Thymus (tissue), 11 donors: ENCODE measurements around the gene CDH11. TPM values are rescaled to one million over a fixed set of nuclear protein-coding genes. Genes with fewer than 3 reads are reported as not detected.

Source experiments
- DNase-seq, 9 donors: peaks; one replicate each; pipeline ENCODE4 v3.0.0-alpha.2; 2013; ENCODE audit warnings: low spot score in 9 of 9, low read depth in 6 of 9, missing footprints in 1 of 9
- H3K27ac ChIP-seq, 2 donors: one replicate each; pipeline ENCODE4 v1.5.1; 2013; ENCODE audit warnings: control low read depth in 1 of 2, low read depth in 1 of 2, low read length in 1 of 2, mild to moderate bottlenecking in 1 of 2, moderate library complexity in 1 of 2
- H3K27me3 ChIP-seq, 2 donors: one replicate each; pipeline ENCODE4 v1.5.1; 2013; ENCODE audit warnings: low read length in 1 of 2; ENCODE audit not compliant: control insufficient read depth in 2 of 2, insufficient read depth in 1 of 2
- H3K36me3 ChIP-seq, 2 donors: one replicate each; pipeline ENCODE4 v1.5.1; 2013; ENCODE audit warnings: low read length in 1 of 2, mild to moderate bottlenecking in 1 of 2, moderate library complexity in 1 of 2; ENCODE audit not compliant: control insufficient read depth in 2 of 2, insufficient read depth in 2 of 2
- H3K4me1 ChIP-seq, 2 donors: one replicate each; pipeline ENCODE4 v1.5.1; 2013; ENCODE audit warnings: low read length in 2 of 2; ENCODE audit not compliant: control insufficient read depth in 2 of 2, insufficient read depth in 2 of 2
- H3K4me3 ChIP-seq, 2 donors: one replicate each; pipeline ENCODE4 v1.5.1; 2013; ENCODE audit warnings: low read length in 2 of 2, control low read depth in 1 of 2, mild to moderate bottlenecking in 1 of 2
- H3K9me3 ChIP-seq, 2 donors: one replicate each; pipeline ENCODE4 v1.5.1; 2013; ENCODE audit warnings: low read length in 1 of 2, mild to moderate bottlenecking in 1 of 2; ENCODE audit not compliant: control insufficient read depth in 2 of 2, insufficient read depth in 1 of 2
- WGBS: extraction: QIAGEN DNeasy Blood & Tissue Kit; methylation state at CpG from one replicate; pipeline ENCODE4 v1.1.7; 2013; 5-methylcytosine and 5-hydroxymethylcytosine counted together
- polyA plus RNA-seq: library from polyadenylated mRNA; stranded (reverse); fragments of 200-250 nt; gene quantifications from one replicate; pipeline ENCODE4 v1.2.3, GENCODE V29; 2013
- total RNA-seq: library from RNA; stranded (reverse); fragments of 120-200 nt; gene quantifications from one replicate; pipeline ENCODE4 v1.2.4, GENCODE V29; 2013
- donor health status: healthy.

The CDH11 gene
- total and polyA plus RNA-seq, 2 donors = 3.7 to 7.5 TPM

GRCh38 chr16:65094009-65094408 is 27.9 kb downstream of the CDH11 start:
- Histone ChIP-seq H3K27ac (no peak overlapping the region), H3K4me3 (no peak overlapping the region), H3K4me1 (no peaks in the 10 kb centered on the region), H3K27me3 (no peaks in the 10 kb centered on the region), H3K36me3 (no peaks in the 10 kb centered on the region), H3K9me3 (no peaks in the 10 kb centered on the region)
- 82% methylated on average over 1 of the region's 1 CpG for WGBS
- no peak for DNase-seq

GRCh38 chr16:65083164-65083857 is 38.6 kb downstream of the CDH11 start:
- H3K36me3 ChIP-seq = no peaks in the 10 kb centered on the region
- no peak overlapping the region for H3K4me3 ChIP-seq
- no peaks in the 10 kb centered on the region for H3K27me3 ChIP-seq
- H3K9me3 ChIP-seq = no peaks in the 10 kb centered on the region
- H3K27ac ChIP-seq = no peak overlapping the region
- no peak for DNase-seq
- WGBS = 83% methylated on average over 2 of the region's 2 CpGs
- H3K4me1 ChIP-seq = no peaks in the 10 kb centered on the region

GRCh38 chr16:65079549-65079948 is 42.3 kb downstream of the CDH11 start:
- Histone ChIP-seq H3K9me3 (no peaks in the 10 kb centered on the region), H3K36me3 (no peaks in the 10 kb centered on the region), H3K4me1 (no peaks in the 10 kb centered on the region), H3K27ac (no peak overlapping the region), H3K27me3 (no peaks in the 10 kb centered on the region), H3K4me3 (no peak overlapping the region)
- no peak for DNase-seq
- 97% methylated on average over 2 of the region's 2 CpGs for WGBS

GRCh38 chr16:65077181-65077580 is 44.7 kb downstream of the CDH11 start:
- H3K4me3 ChIP-seq = no peak overlapping the region
- no peaks in the 10 kb centered on the region for H3K9me3 ChIP-seq
- no peak overlapping the region for H3K27ac ChIP-seq
- no peaks in the 10 kb centered on the region for H3K27me3 ChIP-seq
- DNase-seq = no peak
- WGBS = 96% methylated on average over 1 of the region's 1 CpG
- H3K36me3 ChIP-seq = no peaks in the 10 kb centered on the region
- no peaks in the 10 kb centered on the region for H3K4me1 ChIP-seq

GRCh38 chr16:65075877-65076276 is 46.0 kb downstream of the CDH11 start:
- no peak overlapping the region for H3K27ac ChIP-seq
- no peaks in the 10 kb centered on the region for H3K4me1 ChIP-seq
- no peak overlapping the region for H3K4me3 ChIP-seq
- 86% methylated on average over 2 of the region's 2 CpGs for WGBS
- no peaks in the 10 kb centered on the region for H3K9me3 ChIP-seq
- no peak for DNase-seq
- H3K27me3 ChIP-seq = no peaks in the 10 kb centered on the region
- no peaks in the 10 kb centered on the region for H3K36me3 ChIP-seq

- H3K27me3 ChIP-seq = no peaks in the 10 kb centered on the region
- H3K4me1 ChIP-seq = no peaks in the 10 kb centered on the region
- H3K9me3 ChIP-seq = no peaks in the 10 kb centered on the region
- 94% methylated on average over 24 of the region's 24 CpGs for WGBS
- H3K36me3 ChIP-seq = no peaks in the 10 kb centered on the region
- no peak for DNase-seq
- no peak overlapping the region for H3K27ac ChIP-seq
- no peak overlapping the region for H3K4me3 ChIP-seq
Measured at GRCh38 chr16:65071433-65072311, 50.2 kb downstream of the CDH11 start.

- WGBS = 90% methylated on average over 12 of the region's 12 CpGs
- no peaks in the 10 kb centered on the region for H3K4me1 ChIP-seq
- DNase-seq = no peak
- no peak overlapping the region for H3K27ac ChIP-seq
- H3K9me3 ChIP-seq = no peaks in the 10 kb centered on the region
- no peak overlapping the region for H3K4me3 ChIP-seq
- H3K27me3 ChIP-seq = no peaks in the 10 kb centered on the region
- H3K36me3 ChIP-seq = no peaks in the 10 kb centered on the region
Measured at GRCh38 chr16:65070831-65071432, 50.9 kb downstream of the CDH11 start.

- Histone ChIP-seq H3K27me3 (no peaks in the 10 kb centered on the region), H3K36me3 (no peaks in the 10 kb centered on the region), H3K4me3 (no peak overlapping the region), H3K4me1 (no peaks in the 10 kb centered on the region), H3K9me3 (no peaks in the 10 kb centered on the region), H3K27ac (no peak overlapping the region)
- WGBS = 91% methylated on average over 2 of the region's 2 CpGs
- DNase-seq = no peak
Measured at GRCh38 chr16:65069766-65070165, 52.1 kb downstream of the CDH11 start.

- 81% methylated on average over 4 of the region's 4 CpGs for WGBS
- Histone ChIP-seq H3K9me3 (no peaks in the 10 kb centered on the region), H3K36me3 (no peaks in the 10 kb centered on the region), H3K27ac (no peak overlapping the region), H3K4me1 (no peaks in the 10 kb centered on the region), H3K27me3 (no peaks in the 10 kb centered on the region), H3K4me3 (no peak overlapping the region)
- DNase-seq = no peak
Measured at GRCh38 chr16:65069065-65069464, 52.8 kb downstream of the CDH11 start.
